Spinal cord (tissue), 10 donors: Measurements from ENCODE around the gene GPRASP2. TPM values are rescaled to one million over a fixed set of nuclear protein-coding genes. Genes with fewer than 3 reads are reported as not detected.
A peak's percentile ranks its signal among the peaks of the same experiment; 100 is the strongest.
"Not testable (repeated sequence)": the region's sequence is repeated elsewhere in the genome, so short reads cannot be mapped to it uniquely, and the experiment has no call there.

ENCODE experiments used
- DNase-seq, 6 donors: peaks; one replicate each; pipeline versions ENCODE4 v3.0.0 to v3.0.0-alpha.2; 2013 to 2015; ENCODE audit warnings: low spot score in 6 of 6, low read depth in 4 of 6
- H3K27ac ChIP-seq: one replicate; pipeline ENCODE4 v1.5.1; 2013; ENCODE audit warnings: low read depth, low read length, control low read depth
- H3K27me3 ChIP-seq: one replicate; pipeline ENCODE4 v1.6.1; 2013; ENCODE audit warnings: low read length; ENCODE audit not compliant: control insufficient read depth, insufficient read depth
- H3K36me3 ChIP-seq: one replicate; pipeline ENCODE4 v1.6.1; 2013; ENCODE audit warnings: low read length; ENCODE audit not compliant: control insufficient read depth, insufficient read depth
- H3K4me1 ChIP-seq: one replicate; pipeline ENCODE4 v1.6.1; 2013; ENCODE audit warnings: low read length; ENCODE audit not compliant: control insufficient read depth, insufficient read depth
- H3K4me3 ChIP-seq: one replicate; pipeline ENCODE4 v1.5.1; 2013; ENCODE audit warnings: low read depth, low read length, control low read depth
- H3K9me3 ChIP-seq: one replicate; pipeline ENCODE4 v1.6.1; 2013; ENCODE audit warnings: low read length; ENCODE audit not compliant: control insufficient read depth, insufficient read depth
- WGBS: methylation state at CpG from one replicate; pipeline ENCODE4 v1.1.5; 2013; ENCODE audit warnings: missing lambda C conversion rate; ENCODE audit not compliant: insufficient coverage; 5-methylcytosine and 5-hydroxymethylcytosine counted together
- polyA plus RNA-seq, 2 donors: library from polyadenylated mRNA; unstranded; fragments of 120-200 nt; gene quantifications; one replicate each; pipeline ENCODE4 v1.2.1, GENCODE V29; 2013; ENCODE audit not compliant: insufficient read length in 2 of 2
- total RNA-seq, 2 donors: library from RNA; depleted of rRNA in 1 of 2; stranded (reverse); fragments of 120-200 nt in 1 of 2; fragments of >200 nt in 1 of 2; gene quantifications; one replicate each; pipeline versions ENCODE4 v1.2.3 to v1.2.4, GENCODE V29; 2013 to 2014
- donor health status: healthy.

Gene GPRASP2
- total and polyA plus RNA-seq, 4 donors = 64.5 to 101 (median 69.2) TPM

DNA sequence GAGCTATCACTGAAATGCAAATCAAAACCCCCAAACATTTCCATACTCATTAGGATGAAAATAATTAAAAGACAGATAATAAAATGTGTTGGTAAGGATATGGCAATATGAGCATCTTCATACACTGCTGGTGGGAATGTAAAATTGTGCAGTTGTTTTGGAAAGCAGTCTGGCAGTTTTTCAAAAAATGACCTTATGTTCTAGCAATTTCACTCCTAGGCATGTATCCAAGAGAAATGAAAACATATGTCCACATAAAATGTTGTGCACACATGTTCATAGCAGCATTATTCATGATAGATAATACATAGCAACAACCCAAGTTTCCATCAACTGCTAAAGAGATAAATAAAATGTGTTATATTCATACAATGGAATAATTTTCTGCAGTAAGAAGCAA, 14.8 kb upstream of the GPRASP2 start:
- Histone ChIP-seq H3K4me3 (no peak overlapping the region), H3K9me3 (no peaks in the 10 kb centered on the region), H3K27ac (no peak overlapping the region), H3K36me3 (no peaks in the 10 kb centered on the region), H3K4me1 (no peaks in the 10 kb centered on the region), H3K27me3 (no peaks in the 10 kb centered on the region)
- peak in 1 of 6 donors; percentile 33 for DNase-seq

DNA sequence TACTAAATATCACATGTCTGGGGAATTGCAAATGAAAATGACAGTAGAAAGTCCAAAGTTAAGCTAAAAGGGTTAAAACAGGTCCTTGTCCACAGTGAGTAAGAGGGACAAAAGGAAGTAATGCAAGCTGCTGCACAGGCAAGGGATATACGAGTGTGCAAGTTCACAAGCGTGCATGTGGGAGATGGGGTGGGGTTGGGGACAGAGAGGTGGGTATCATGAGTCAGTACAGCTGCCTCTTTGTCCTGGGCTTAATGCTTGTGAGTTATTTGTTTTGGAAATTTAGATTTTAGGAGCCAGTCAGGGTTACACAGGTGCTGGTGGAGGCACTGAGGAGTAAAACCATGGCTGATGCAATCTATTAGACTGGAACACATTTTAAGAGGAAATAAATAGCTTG, 3.3 kb upstream of the GPRASP2 start:
- H3K9me3 ChIP-seq = no peaks in the 10 kb centered on the region
- H3K27me3 ChIP-seq = no peaks in the 10 kb centered on the region
- no peaks in the 10 kb centered on the region for H3K4me1 ChIP-seq
- DNase-seq = no peak
- H3K4me3 ChIP-seq = no peak overlapping the region
- 51% methylated on average over 2 of the region's 2 CpGs for whole genome bisulfite sequencing
- no peaks in the 10 kb centered on the region for H3K36me3 ChIP-seq
- no peak overlapping the region for H3K27ac ChIP-seq

DNA sequence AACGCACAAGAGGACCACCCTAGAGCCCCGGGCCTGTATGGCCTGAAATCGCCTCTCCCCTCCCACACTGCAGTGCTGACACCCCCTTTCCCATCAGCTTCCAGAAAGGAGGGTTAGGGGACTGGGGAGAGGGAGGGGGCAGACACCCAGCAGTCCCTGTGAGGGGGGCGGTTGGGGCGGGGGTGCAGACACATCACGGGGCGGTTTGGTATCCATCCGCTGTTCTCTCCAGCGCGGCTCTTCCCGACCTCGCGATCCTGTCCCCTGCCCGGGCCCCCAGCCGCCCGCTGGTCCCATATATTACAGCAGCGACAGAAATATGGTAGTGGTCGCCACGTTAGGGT, 404 bp upstream of the GPRASP2 start:
- Histone ChIP-seq H3K4me1 (peaks cover 9% of the 10 kb centered on the region), H3K27me3 (no peaks in the 10 kb centered on the region), H3K27ac (peak overlapping the region; percentile 86), H3K4me3 (peak overlapping the region; percentile 78), H3K36me3 (peaks cover 9% of the 10 kb centered on the region), H3K9me3 (no peaks in the 10 kb centered on the region)
- peak in 4 of 6 donors; percentile 11 to 82 (median 14) for DNase-seq
- 15% methylated on average over 16 of the region's 19 CpGs for WGBS

DNA sequence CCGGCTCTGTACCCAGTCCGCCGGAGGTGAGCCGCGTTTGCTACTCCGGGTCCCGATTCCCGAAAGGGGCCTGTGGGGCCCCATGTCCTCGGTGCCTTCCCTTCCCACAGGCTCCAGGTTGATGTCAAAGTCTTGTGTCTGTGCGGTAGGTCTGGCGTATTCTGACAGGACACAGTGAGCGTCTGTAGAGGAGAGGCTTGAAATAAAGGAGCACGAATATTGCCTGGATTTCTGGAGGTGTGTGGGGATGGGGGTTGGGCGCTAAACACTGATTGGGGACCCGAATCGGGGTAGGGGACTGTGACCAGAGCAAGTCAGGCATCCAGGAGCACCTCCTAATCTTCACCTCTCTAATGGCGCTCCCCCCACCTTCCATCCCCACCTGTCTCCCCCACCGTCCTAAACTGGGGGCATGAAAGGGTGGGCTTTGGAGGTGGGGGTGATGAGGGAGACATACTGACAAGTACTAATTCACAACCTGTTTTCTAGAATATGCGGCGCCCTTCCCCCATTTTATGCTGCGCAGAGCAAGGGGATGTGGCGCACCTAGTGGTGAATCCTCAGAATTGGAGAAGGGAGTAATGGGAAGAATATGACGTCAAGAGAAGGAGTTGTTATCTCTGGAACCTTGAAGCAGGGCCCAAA, 855 bp downstream of the GPRASP2 start:
- Histone ChIP-seq H3K9me3 (no peaks in the 10 kb centered on the region), H3K4me3 (peak overlapping the region; percentile 78), H3K27me3 (no peaks in the 10 kb centered on the region), H3K36me3 (peaks cover 9% of the 10 kb centered on the region), H3K4me1 (peaks cover 9% of the 10 kb centered on the region), H3K27ac (peak overlapping the region; percentile 86)
- 23% methylated on average over 18 of the region's 23 CpGs for WGBS
- DNase-seq = peak; percentile 30 to 93 (median 41)

DNA sequence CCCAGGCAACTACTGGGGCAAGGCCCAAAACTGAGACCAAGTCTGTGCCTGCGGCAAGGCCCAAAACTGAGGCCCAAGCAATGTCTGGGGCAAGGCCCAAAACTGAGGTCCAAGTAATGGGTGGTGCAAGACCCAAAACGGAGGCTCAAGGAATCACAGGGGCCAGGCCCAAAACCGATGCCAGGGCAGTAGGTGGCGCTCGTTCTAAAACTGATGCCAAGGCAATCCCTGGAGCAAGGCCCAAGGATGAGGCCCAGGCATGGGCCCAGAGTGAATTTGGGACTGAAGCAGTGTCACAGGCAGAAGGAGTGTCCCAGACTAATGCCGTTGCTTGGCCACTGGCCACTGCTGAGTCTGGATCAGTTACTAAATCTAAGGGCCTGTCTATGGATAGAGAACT, 2.7 kb downstream of the GPRASP2 start:
- Histone ChIP-seq H3K27me3 (no peaks in the 10 kb centered on the region), H3K27ac (no peak overlapping the region), H3K9me3 (no peaks in the 10 kb centered on the region), H3K36me3 (peaks cover 9% of the 10 kb centered on the region), H3K4me3 (no peak overlapping the region), H3K4me1 (peaks cover 9% of the 10 kb centered on the region)
- DNase-seq = no peak
- 63% methylated on average over 6 of the region's 6 CpGs for WGBS

DNA sequence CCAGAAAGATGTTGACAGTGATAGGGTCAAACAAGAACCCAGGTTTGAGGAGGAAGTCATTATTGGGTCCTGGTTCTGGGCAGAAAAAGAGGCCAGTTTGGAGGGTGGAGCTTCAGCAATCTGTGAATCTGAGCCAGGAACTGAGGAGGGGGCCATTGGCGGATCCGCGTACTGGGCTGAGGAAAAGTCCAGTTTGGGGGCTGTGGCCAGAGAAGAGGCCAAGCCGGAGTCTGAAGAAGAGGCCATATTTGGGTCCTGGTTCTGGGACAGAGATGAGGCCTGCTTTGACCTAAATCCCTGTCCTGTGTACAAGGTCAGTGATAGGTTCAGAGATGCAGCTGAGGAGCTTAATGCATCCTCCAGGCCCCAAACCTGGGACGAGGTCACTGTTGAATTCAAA, 3.7 kb downstream of the GPRASP2 start:
- 88% methylated on average over 5 of the region's 5 CpGs for WGBS
- peaks cover 10% of the 10 kb centered on the region for H3K4me1 ChIP-seq
- H3K27ac ChIP-seq = no peak overlapping the region
- H3K36me3 ChIP-seq = peaks cover 9% of the 10 kb centered on the region
- no peaks in the 10 kb centered on the region for H3K9me3 ChIP-seq
- no peaks in the 10 kb centered on the region for H3K27me3 ChIP-seq
- no peak for DNase-seq
- no peak overlapping the region for H3K4me3 ChIP-seq

DNA sequence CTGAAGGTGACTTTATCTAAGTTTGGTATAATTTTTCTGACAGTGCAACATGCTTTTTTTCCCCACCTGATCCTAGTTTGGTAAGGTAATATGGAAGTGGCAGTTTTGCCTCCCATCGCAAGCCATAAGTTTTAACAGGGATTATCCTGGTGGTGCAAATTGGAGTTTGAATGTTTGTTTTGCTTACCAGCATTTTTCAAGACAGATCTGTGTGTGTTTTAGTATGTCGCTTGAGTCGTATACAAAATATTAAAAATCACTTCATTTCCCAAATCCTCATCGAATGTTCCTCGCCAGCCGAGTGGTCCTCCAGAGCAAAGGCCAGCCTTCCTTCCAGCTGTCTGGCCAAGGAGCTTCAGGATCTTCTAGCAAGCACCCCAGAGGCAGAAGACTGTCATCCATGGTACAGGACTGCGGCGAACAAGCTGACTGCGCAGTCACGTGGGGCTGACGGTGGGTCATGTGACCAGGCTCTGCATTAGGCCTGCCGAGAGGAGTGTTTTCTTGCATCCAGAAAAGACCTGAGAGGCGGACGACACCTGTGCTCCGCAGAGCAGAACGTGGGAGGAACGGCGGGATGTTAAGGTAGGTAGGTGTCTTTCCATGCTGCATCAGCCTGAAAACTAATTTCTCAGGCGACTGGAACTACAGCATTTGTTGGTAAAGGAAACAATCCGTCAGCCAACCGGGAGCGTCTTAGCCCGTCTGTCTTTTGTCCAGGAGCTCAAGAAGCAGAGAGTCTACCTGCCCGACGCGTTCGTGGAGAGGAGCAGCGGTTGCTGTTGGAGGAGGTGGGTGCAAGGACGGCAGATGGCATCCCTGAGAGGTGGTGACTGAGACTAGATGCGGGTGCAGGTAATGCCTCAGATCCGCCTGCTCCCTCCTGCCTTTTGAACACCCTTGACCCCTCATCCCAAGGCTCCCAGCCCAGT, 8.3 kb downstream of the GPRASP2 start, which contains the start of gene GPRASP3:
GPRASP3 (plus strand) TSS at position 507 of the 932 bp plus-strand sequence. CDS start 28,253 bp downstream, outside the sequence.
- H3K4me3 ChIP-seq = peak within 1 kb of the TSS; percentile 33
- no peak within 1 kb of the TSS for H3K27ac ChIP-seq
- peak; percentile 33 to 94 (median 56) for DNase-seq
- no peaks in the 10 kb centered on the region for H3K27me3 ChIP-seq
- H3K4me1 ChIP-seq = peaks cover 11% of the 10 kb centered on the region
- 19% methylated on average over 27 of the region's 31 CpGs for WGBS
- no peaks in the 10 kb centered on the region for H3K9me3 ChIP-seq
- H3K36me3 ChIP-seq = peaks cover 3% of the 10 kb centered on the region

DNA sequence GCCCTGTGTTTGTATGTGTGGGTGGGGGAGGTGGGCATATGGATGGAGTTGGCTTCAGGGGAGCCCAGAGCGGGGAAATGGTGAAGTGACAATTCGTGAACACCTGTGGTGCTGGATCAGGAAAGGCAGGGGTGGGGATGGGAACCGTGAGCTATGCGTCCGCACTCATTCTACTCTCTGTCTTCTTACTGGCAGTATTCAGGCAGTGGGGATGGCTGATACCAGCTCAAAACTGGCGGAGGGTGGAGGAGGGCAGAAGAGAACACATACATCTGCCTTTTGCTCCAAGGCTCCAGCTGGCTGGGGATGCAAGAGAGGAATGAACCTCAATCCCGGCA, 8.9 kb downstream of the GPRASP2 start:
- not testable (repeated sequence) for H3K27me3 ChIP-seq, H3K36me3 ChIP-seq, H3K4me1 ChIP-seq, H3K9me3 ChIP-seq, H3K27ac ChIP-seq
- WGBS = 40% methylated on average over 1 of the region's 7 CpGs
- peak overlapping the region; percentile 33 for H3K4me3 ChIP-seq
- DNase-seq = peak in 1 of 6 donors; percentile 3

DNA sequence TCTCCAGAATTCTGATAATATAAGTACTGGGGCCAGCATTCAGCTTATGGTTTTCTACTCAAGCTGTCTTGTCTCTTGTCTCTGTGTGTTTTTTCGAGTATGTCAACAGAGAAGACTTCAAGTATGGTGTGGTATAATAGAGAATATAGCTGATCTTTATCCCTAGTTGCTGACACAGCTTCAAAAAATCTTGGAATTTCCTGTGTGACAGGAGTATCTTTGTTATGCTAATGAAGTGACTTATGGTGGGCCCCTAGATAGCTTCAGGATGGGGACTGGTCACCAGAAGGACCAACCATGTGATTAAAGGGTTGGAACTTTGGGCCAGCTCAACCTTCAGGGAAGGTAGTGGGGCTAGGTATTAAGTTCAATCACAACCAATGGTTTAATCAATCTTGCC, 11.2 kb downstream of the GPRASP2 start:
- no peak for DNase-seq
- no peak overlapping the region for H3K27ac ChIP-seq
- no peaks in the 10 kb centered on the region for H3K9me3 ChIP-seq
- peaks cover 8% of the 10 kb centered on the region for H3K4me1 ChIP-seq
- no peaks in the 10 kb centered on the region for H3K36me3 ChIP-seq
- 55% methylated on average over 1 of the region's 1 CpG for WGBS
- peaks cover 2% of the 10 kb centered on the region for H3K27me3 ChIP-seq
- no peak overlapping the region for H3K4me3 ChIP-seq

DNA sequence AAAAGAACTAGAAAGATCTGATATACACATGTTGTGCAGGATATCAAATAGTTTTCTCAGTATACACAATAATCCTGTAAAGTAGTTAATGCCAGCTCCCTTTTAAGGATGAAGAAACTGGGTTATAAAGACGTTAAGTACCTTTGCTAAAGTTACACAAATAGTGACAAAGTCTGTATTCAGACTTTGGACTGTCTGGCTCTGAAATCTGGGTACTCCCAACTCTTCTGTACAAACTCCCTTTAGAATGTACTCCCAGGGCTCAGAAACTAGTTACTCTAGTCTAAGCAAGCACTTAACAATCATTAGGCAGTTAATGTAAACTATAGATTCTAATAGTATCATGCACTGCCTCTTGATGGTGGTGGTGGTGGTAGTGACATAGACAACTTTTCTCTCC, 15.5 kb downstream of the GPRASP2 start:
- H3K36me3 ChIP-seq = no peaks in the 10 kb centered on the region
- WGBS = 80% methylated on average over 1 of the region's 1 CpG
- no peaks in the 10 kb centered on the region for H3K4me1 ChIP-seq
- peaks cover 2% of the 10 kb centered on the region for H3K27me3 ChIP-seq
- H3K27ac ChIP-seq = no peak overlapping the region
- no peak for DNase-seq
- no peak overlapping the region for H3K4me3 ChIP-seq
- no peaks in the 10 kb centered on the region for H3K9me3 ChIP-seq
